HepG2 (cell line): ENCODE data around the gene SLC35F6. TPM values are rescaled to one million over a fixed set of nuclear protein-coding genes. Genes with fewer than 3 reads are reported as not detected.
A peak's percentile ranks its signal among the peaks of the same experiment; 100 is the strongest.

ENCODE experiments used
- ATAC-seq: fragments of 200-7000 bp; cut with Tn5 transposase; 3 replicates; pipeline ENCODE4 v1.9.1; 2020; ENCODE audit warnings: mild to moderate bottlenecking, moderate library complexity
- BruUV-seq: library from RNA; stranded (reverse); fragments of 400-500 nt; replicated peaks from 2 replicates; lab custom pipeline; 2021; lab: Mats Ljungman, UMichigan
- CTCF ChIA-PET: fragments of 300-600 bp; formaldehyde crosslinking; extraction: SDS; loops from one replicate; lab custom pipeline; 2021; ENCODE audit warnings: low total read pairs, inconsistent platforms, low intra/inter-chr PET ratio; lab: Yijun Ruan, JAX
- POLR2A ChIA-PET: fragments of 350-600 bp; sonication (Branson Sonifier 250); formaldehyde crosslinking; loops from one replicate; lab custom pipeline; 2020; ENCODE audit warnings: antibody characterized with exemption, inconsistent platforms; lab: Yijun Ruan, JAX
- DNase-seq: peaks from one replicate; pipeline ENCODE4 v3.0.0-alpha.2; 2015; ENCODE audit warnings: low spot score
- FAIRE-seq: peaks from 3 replicates; lab custom pipeline; 2011; peaks lifted over from hg19 to GRCh38; lab: Jason Lieb, UNC
- H2AFZ ChIP-seq: one replicate; pipeline ENCODE4 v1.6.1; 2011; ENCODE audit warnings: low read length, inconsistent platforms
- H3K27ac ChIP-seq: fragments of 300-600 bp; 3 replicates; pipeline ENCODE4 v1.8.0; 2011; ENCODE audit warnings: mixed run types, mild to moderate bottlenecking, mixed read lengths, low read length, inconsistent platforms; ENCODE audit not compliant: insufficient read depth; ENCODE audit errors: extremely low read length
- H3K27me3 ChIP-seq, 2 experiments: fragments of 200-600 bp in 1 of 2; 2 replicates in 1 of 2; 3 replicates in 1 of 2; pipeline versions ENCODE4 v1.6.0 to v1.8.0; 2011; ENCODE audit warnings: low read length in 2 of 2, mild to moderate bottlenecking in 2 of 2, moderate library complexity in 2 of 2, inconsistent platforms in 1 of 2; ENCODE audit not compliant: insufficient read depth in 2 of 2, control insufficient read depth in 1 of 2
- H3K36me3 ChIP-seq, 2 experiments: fragments of 200-600 bp in 1 of 2; replicated peaks in 1 of 2; 2 replicates in 1 of 2; 3 replicates in 1 of 2; pipeline versions ENCODE4 v1.5.1 to v1.8.0; 2011; ENCODE audit warnings: low read length in 2 of 2, inconsistent platforms in 1 of 2; ENCODE audit not compliant: insufficient read depth in 2 of 2, control insufficient read depth in 1 of 2
- H3K4me1 ChIP-seq: 2 replicates; pipeline ENCODE4 v1.5.1; 2012; ENCODE audit warnings: low read length, inconsistent platforms; ENCODE audit not compliant: insufficient read depth
- H3K4me2 ChIP-seq: 2 replicates; pipeline ENCODE4 v1.6.0; 2011; ENCODE audit warnings: low read depth, low read length, inconsistent platforms
- H3K4me3 ChIP-seq, 3 experiments: fragments of 200-600 bp in 1 of 3; sonication (generic), shearing (Covaris generic) in 1 of 3; replicated peaks in 1 of 3; 2 replicates each; pipeline ENCODE4 v1.5.1; 2011 to 2016; ENCODE audit warnings: low read length in 3 of 3, inconsistent platforms in 2 of 3, low read depth in 2 of 3, mild to moderate bottlenecking in 2 of 3, control low read depth in 1 of 3, mixed read lengths in 1 of 3; ENCODE audit not compliant: insufficient read depth in 1 of 3
- H3K79me2 ChIP-seq: one replicate; pipeline ENCODE4 v1.6.1; 2011; ENCODE audit warnings: low read length, inconsistent platforms; ENCODE audit not compliant: insufficient read depth
- H3K9ac ChIP-seq: 2 replicates; pipeline ENCODE4 v1.6.0; 2011; ENCODE audit warnings: mild to moderate bottlenecking, low read depth, low read length, inconsistent platforms; ENCODE audit not compliant: insufficient read depth
- H3K9me3 ChIP-seq: 2 replicates; pipeline ENCODE4 v1.5.1; 2012; ENCODE audit warnings: mild to moderate bottlenecking, low read length
- H4K20me1 ChIP-seq: 2 replicates; pipeline ENCODE4 v1.6.0; 2011; ENCODE audit warnings: inconsistent platforms, mild to moderate bottlenecking, low read length, moderate library complexity; ENCODE audit not compliant: insufficient read depth
- HNRNPL ChIP-seq: fragments of 200-400 bp; formaldehyde crosslinking; IDR thresholded peaks from 2 replicates; pipeline ENCODE4 v1.6.1; 2017; ENCODE audit warnings: mild to moderate bottlenecking, low read depth, low read length
- KDM4B ChIP-seq: sonication (generic); formaldehyde crosslinking; IDR thresholded peaks from 2 replicates; pipeline ENCODE4 v1.4.0; 2020; ENCODE audit warnings: missing genetic modification reagents
- ZNF7 ChIP-seq: IDR thresholded peaks from 2 replicates; pipeline ENCODE4 v1.6.1; 2016; ENCODE audit warnings: missing biosample characterization, missing genetic modification reagents
- WGBS: methylation state at CpG from one replicate; pipeline ENCODE4 v1.1.6; 2017; ENCODE audit warnings: low lambda C conversion rate; 5-methylcytosine and 5-hydroxymethylcytosine counted together
- in situ Hi-C: cut with HindIII; loops from 2 replicates; pipeline ENCODE4 v1.10.0; 2017; ENCODE audit warnings: low pct_unique_long_range_greater_than_20kb; ENCODE audit not compliant: extremely low pct_ligation_motif_present
- intact Hi-C: fragments of 100-400 bp; cut with micrococcal nuclease; formaldehyde crosslinking; loops from one replicate; pipeline ENCODE4 v1.10.0; 2022; ENCODE audit not compliant: unreplicated experiment
- polyA plus RNA-seq, 8 experiments: library from polyadenylated mRNA; depleted of rRNA in 3 of 8; stranded (reverse) in 7 of 8; unstranded in 1 of 8; fragments of >200 nt; fragmentation: Illumina TruSeq in 4 of 8; extraction: Trizol in 4 of 8; gene quantifications; 2 replicates each; pipeline versions ENCODE4 v1.2.1 to v1.2.3, GENCODE V29; 2011 to 2016; ENCODE audit warnings: low read depth in 4 of 8, missing spikeins in 1 of 8, mixed read lengths in 1 of 8; ENCODE audit not compliant: insufficient read depth in 1 of 8
- total RNA-seq, 5 experiments: library from RNA; depleted of rRNA; stranded (reverse); fragments of >200 nt; fragmentation: Illumina TruSeq; extraction: Trizol; gene quantifications; 2 replicates each; pipeline ENCODE4 v1.2.3, GENCODE V29; 2016; ENCODE audit warnings: low read depth in 1 of 5
- TF ChIP-seq, protein P1 (sequence below): sonication (generic); formaldehyde crosslinking; IDR thresholded peaks from 2 replicates; pipeline ENCODE4 v1.8.1; 2023; ENCODE audit warnings: missing genetic modification reagents, inconsistent platforms, borderline replicate concordance
- TF ChIP-seq, protein P2 (sequence below): sonication (generic); IDR thresholded peaks from 2 replicates; pipeline ENCODE4 v1.6.1; 2016; ENCODE audit warnings: low read depth, borderline replicate concordance
- TF ChIP-seq, protein P3 (sequence below): sonication (generic); formaldehyde crosslinking; IDR thresholded peaks from 2 replicates; pipeline ENCODE4 v1.4.0; 2020; ENCODE audit warnings: missing genetic modification reagents
- TF ChIP-seq, protein P4 (sequence below): IDR thresholded peaks from 2 replicates; pipeline ENCODE4 v1.6.1; 2016; ENCODE audit warnings: missing genetic modification reagents, missing compliant biosample characterization

Gene SLC35F6
- total and polyA plus RNA-seq, 2 of the 13 experiments (the other 11 are each of a cell fraction or from before 2014, with no cell fraction given) = 15.2 to 21.2 TPM

DNA sequence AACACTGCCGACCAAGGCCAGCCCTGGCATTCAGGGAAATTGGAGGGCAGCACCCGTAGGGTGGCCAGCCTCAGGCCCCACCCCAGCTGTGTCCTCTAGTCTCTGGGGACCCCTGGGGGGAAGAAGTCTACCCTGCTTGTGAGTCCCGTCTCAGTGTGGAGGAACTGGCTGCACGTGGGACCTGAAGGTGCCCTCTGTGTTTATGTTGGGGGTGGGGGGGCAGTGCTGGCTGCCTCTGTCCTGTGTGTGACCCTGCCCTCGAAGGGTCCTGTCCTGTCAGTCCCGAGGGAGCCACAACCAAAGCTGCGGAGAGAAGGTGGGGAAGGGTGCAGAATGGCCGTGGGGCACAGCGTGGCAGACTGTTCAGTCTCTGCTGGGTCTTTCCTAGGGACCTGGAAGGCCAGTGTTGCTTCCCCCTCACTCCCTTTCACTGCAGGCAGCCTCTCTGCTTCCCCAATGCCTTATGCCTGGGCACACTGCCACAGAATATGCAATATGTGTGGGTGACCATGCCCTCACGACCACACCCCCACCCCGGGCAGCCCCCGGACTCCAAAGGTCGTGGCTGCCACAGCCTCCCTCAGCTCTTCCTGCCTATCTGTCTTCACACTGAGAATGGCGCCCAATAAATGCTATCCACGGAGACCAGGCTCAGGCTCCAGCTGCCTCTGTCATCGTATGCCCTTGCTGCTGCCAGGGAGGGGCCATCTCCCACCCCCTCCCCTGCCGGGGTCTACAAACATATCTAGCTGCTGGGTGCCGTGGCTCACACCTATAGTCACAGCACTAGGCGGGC lies 33.3 kb upstream of the SLC35F6 start:
- no peaks in the 10 kb centered on the region for H3K36me3 ChIP-seq
- no peak overlapping the region for H3K4me2 ChIP-seq
- no peak overlapping the region for H3K4me3 ChIP-seq
- TF ChIP-seq, protein P1, sequence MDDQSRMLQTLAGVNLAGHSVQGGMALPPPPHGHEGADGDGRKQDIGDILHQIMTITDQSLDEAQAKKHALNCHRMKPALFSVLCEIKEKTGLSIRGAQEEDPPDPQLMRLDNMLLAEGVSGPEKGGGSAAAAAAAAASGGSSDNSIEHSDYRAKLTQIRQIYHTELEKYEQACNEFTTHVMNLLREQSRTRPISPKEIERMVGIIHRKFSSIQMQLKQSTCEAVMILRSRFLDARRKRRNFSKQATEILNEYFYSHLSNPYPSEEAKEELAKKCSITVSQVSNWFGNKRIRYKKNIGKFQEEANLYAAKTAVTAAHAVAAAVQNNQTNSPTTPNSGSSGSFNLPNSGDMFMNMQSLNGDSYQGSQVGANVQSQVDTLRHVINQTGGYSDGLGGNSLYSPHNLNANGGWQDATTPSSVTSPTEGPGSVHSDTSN (CRISPR knock-in tag) = no peak
- TF ChIP-seq ZNF7 = no peak
- 0 out of 2 replicates have a peak, but pooled peaks have one; percentile 26 for TF ChIP-seq HNRNPL
- TF ChIP-seq, protein P2, sequence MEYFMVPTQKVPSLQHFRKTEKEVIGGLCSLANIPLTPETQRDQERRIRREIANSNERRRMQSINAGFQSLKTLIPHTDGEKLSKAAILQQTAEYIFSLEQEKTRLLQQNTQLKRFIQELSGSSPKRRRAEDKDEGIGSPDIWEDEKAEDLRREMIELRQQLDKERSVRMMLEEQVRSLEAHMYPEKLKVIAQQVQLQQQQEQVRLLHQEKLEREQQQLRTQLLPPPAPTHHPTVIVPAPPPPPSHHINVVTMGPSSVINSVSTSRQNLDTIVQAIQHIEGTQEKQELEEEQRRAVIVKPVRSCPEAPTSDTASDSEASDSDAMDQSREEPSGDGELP = no peak
- TF ChIP-seq KDM4B (CRISPR knock-in tag) = no peak
- TF ChIP-seq, protein P3, sequence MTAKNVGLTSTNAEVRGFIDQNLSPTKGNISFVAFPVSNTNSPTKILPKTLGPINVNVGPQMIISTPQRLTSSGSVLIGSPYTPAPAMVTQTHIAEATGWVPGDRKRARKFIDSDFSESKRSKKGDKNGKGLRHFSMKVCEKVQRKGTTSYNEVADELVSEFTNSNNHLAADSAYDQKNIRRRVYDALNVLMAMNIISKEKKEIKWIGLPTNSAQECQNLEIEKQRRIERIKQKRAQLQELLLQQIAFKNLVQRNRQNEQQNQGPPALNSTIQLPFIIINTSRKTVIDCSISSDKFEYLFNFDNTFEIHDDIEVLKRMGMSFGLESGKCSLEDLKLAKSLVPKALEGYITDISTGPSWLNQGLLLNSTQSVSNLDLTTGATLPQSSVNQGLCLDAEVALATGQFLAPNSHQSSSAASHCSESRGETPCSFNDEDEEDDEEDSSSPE (CRISPR knock-in tag) = no peak
- TF ChIP-seq, protein P4, sequence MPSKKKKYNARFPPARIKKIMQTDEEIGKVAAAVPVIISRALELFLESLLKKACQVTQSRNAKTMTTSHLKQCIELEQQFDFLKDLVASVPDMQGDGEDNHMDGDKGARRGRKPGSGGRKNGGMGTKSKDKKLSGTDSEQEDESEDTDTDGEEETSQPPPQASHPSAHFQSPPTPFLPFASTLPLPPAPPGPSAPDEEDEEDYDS (CRISPR knock-in tag) = no peak
- TF ChIP-seq, all 625 proteins: peak for 1
- no peak overlapping the region for H3K27ac ChIP-seq
- WGBS = 43% methylated on average over 12 of the region's 19 CpGs
- FAIRE-seq = no peak
- no peaks in the 10 kb centered on the region for H3K9me3 ChIP-seq
- no peaks in the 10 kb centered on the region for H4K20me1 ChIP-seq
- peaks cover 10% of the 10 kb centered on the region for H3K4me1 ChIP-seq
- in situ Hi-C loops (no loop called here), intact Hi-C loops (no loop called here)
- peaks cover 6 to 30% of the 10 kb centered on the region in 2 experiments; a peak in 3 of 5 replicates for H3K27me3 ChIP-seq
- ATAC-seq = peak; percentile 16; the same call in 2 of the 3 replicates
- no TSS peak for BruUV-seq
- H3K79me2 ChIP-seq = no peaks in the 10 kb centered on the region
- H3K9ac ChIP-seq = no peak overlapping the region
- ChIA-PET POLR2A (no interaction called here), CTCF (no interaction called here)
- no peak overlapping the region for H2AFZ ChIP-seq
- DNase-seq = no peak
